ENCODE measurements around the gene TRIO. TPM values are rescaled to one million over a fixed set of nuclear protein-coding genes. Genes with fewer than 3 reads are reported as not detected.

Gene TRIO
- polyA plus RNA-seq, 4 donors = 92.8 to 122 (median 116) TPM

GRCh38 chr5:14256756-14257393 is 113.7 kb downstream of the TRIO start:
- no peak for DNase-seq (ENCODE audit: low read depth in 4 of 4, low spot score in 2 of 4)

- DNase-seq (ENCODE audit: low read depth in 4 of 4, low spot score in 2 of 4) = no peak
Observed at GRCh38 chr5:14257995-14258403, 114.9 kb downstream of the TRIO start.

- DNase-seq (ENCODE audit: low read depth in 4 of 4, low spot score in 2 of 4) = peak in 1 of 4 donors; percentile 44
Observed at GRCh38 chr5:14258840-14259239, 115.7 kb downstream of the TRIO start.

- no peak for DNase-seq (ENCODE audit: low read depth in 4 of 4, low spot score in 2 of 4)
Observed at GRCh38 chr5:14260637-14261036, 117.5 kb downstream of the TRIO start.

GRCh38 chr5:14261235-14261634 is 118.1 kb downstream of the TRIO start:
- no peak for DNase-seq (ENCODE audit: low read depth in 4 of 4, low spot score in 2 of 4)

GRCh38 chr5:14261856-14262611 is 118.9 kb downstream of the TRIO start:
- no peak for DNase-seq (ENCODE audit: low read depth in 4 of 4, low spot score in 2 of 4)

- DNase-seq (ENCODE audit: low read depth in 4 of 4, low spot score in 2 of 4) = no peak
Observed at GRCh38 chr5:14263113-14263512, 120.0 kb downstream of the TRIO start.

GRCh38 chr5:14263699-14264098 is 120.6 kb downstream of the TRIO start:
- DNase-seq (ENCODE audit: low read depth in 4 of 4, low spot score in 2 of 4) = no peak

- DNase-seq (ENCODE audit: low read depth in 4 of 4, low spot score in 2 of 4) = peak; percentile 78 to 87 (median 82)
Observed at GRCh38 chr5:14264605-14265316, 121.6 kb downstream of the TRIO start.

- no peak for DNase-seq (ENCODE audit: low read depth in 4 of 4, low spot score in 2 of 4)
Observed at GRCh38 chr5:14265570-14265969, 122.4 kb downstream of the TRIO start.

- DNase-seq (ENCODE audit: low read depth in 4 of 4, low spot score in 2 of 4) = no peak
Observed at GRCh38 chr5:14266171-14266570, 123.0 kb downstream of the TRIO start.

- DNase-seq (ENCODE audit: low read depth in 4 of 4, low spot score in 2 of 4) = no peak
Observed at GRCh38 chr5:14266686-14267085, 123.5 kb downstream of the TRIO start.

GRCh38 chr5:14267166-14267838 is 124.2 kb downstream of the TRIO start:
- DNase-seq (ENCODE audit: low read depth in 4 of 4, low spot score in 2 of 4) = no peak

- no peak for DNase-seq (ENCODE audit: low read depth in 4 of 4, low spot score in 2 of 4)
Observed at GRCh38 chr5:14267991-14268708, 125.0 kb downstream of the TRIO start.

- no peak for DNase-seq (ENCODE audit: low read depth in 4 of 4, low spot score in 2 of 4)
Observed at GRCh38 chr5:14268738-14269137, 125.6 kb downstream of the TRIO start.

- no peak for DNase-seq (ENCODE audit: low read depth in 4 of 4, low spot score in 2 of 4)
Observed at GRCh38 chr5:14269395-14269794, 126.3 kb downstream of the TRIO start.

GRCh38 chr5:14270209-14270702 is 127.1 kb downstream of the TRIO start:
- DNase-seq (ENCODE audit: low read depth in 4 of 4, low spot score in 2 of 4) = peak in 2 of 4 donors; percentile 36 to 41

GRCh38 chr5:14272548-14273205 is 129.5 kb downstream of the TRIO start:
- no peak for DNase-seq (ENCODE audit: low read depth in 4 of 4, low spot score in 2 of 4)

GRCh38 chr5:14273207-14273767 is 130.1 kb downstream of the TRIO start:
- no peak for DNase-seq (ENCODE audit: low read depth in 4 of 4, low spot score in 2 of 4)
